GM15510 (cell line): Measurements from ENCODE around the gene MAD2L2.
A peak's percentile ranks its signal among the peaks of the same experiment; 100 is the strongest.

Source experiments
- POLR2A ChIP-seq: IDR thresholded peaks from 3 replicates; pipeline ENCODE4 v1.6.1; 2011; ENCODE audit warnings: borderline replicate concordance; ENCODE audit not compliant: insufficient read length; ENCODE audit errors: extremely low read depth

Gene MAD2L2

DNA sequence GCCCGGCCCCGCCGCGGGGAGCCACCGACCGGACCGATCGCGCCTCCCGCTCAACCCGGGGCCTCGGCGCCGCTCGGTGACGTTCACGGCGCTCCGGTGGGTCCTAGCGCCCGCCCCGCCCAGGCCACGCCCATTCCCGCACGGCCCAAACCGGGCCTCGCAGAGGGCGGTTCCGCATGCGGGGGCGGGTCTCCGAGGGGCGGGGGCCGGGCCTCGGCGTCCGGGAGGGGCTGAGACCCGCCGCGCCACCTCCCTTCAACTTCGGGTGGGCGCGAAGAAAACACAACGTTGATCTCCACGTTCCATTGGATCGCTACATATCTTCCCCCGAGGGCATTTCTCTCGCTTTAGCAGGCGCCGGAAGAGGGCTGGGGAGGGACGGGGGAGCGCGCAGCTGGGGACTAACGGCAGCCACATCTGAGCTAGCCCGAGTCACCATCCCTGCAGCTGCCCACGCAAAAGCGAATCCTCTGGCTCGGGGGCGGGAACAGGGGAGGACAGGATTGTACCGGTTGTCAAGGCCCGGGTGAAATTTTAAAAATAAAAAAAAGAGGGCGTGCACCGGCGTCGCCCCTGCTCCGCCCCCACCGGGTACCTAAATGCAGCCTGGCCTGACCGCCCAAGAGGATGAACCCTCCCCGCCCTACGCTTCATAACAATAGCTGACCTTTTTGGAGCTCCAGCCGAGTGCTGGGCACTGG lies at the start of gene MAD2L2:
TSS of gene MAD2L2 (minus strand) at position 78 of the 701 bp plus-strand sequence. CDS start 547 bp downstream, outside the sequence.
- peak; percentile 84 for TF ChIP-seq POLR2A

GRCh38 chr1:11730429-11730891 lies 49.5 kb upstream of the MAD2L2 start:
- no peak for TF ChIP-seq POLR2A

- no peak for TF ChIP-seq POLR2A
These were observed 48.8 kb upstream of the MAD2L2 start for GRCh38 chr1:11729498-11730428.

DNA sequence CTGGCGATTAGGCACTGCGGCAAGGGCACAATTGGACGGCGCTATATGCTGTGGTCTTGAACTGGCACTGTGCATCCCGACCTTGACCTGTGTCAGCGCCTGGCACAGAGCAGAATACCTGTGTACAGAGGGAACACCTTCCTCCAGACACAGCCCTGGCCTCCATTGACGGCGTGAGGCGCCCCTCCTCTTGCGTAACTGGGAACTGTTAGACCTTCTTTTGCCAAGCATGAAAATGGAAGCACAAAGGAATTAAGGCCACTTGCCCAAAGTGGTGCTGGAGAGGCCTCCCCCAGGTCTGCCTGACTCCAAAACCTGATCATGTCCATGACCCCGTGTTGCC lies 48.2 kb upstream of the MAD2L2 start:
- no peak for TF ChIP-seq POLR2A

DNA sequence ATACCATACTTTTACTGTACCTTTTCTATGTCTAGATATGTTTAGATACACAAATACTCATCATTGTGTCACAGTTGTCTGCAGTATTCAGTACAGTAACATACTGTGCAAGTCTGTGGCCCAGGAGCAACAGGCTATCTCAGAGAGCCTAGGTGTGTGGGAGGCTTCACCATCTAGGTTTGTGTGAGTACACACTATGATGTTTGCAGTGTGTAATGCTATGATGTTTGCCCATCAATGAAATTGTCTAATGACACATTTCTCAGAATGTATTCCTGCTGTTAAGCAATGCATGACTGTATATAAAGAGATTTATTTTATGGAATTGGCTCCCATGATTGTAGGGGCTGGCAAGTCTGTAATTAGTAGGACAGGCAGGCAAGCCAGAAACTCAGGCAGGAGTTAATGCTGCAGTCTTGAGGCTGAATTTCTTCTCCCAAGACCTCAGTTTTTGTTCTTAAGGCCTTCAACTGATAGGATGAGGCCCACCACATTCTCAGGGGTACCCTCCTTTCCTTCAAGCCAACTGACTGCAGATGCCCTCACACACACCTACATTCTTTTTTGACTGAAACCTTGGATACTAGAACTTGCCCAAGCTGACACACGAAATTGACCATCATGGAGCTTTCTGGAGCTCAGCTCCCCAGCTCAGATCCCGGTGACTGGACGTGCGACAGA lies 47.3 kb upstream of the MAD2L2 start:
- TF ChIP-seq POLR2A = no peak

DNA sequence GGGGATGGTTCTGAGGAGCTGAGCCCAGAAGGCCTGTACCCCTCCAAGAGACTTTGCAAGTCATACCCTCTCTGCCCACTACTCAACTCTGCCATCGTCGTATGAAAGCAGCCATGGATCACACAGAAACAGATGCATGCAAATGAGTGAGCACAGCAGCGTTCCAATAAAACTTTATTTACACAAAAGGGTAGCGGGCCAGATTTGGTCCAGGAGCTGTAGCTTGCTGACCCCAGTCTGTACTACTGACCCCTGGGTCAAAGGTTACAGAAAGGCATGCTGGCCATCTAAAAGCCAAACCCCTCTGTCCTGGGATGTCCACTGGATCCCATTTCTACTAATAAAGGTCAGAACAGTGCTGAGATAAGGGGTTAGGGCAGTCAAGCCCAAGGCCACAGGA lies 46.2 kb upstream of the MAD2L2 start:
- no peak for TF ChIP-seq POLR2A

DNA sequence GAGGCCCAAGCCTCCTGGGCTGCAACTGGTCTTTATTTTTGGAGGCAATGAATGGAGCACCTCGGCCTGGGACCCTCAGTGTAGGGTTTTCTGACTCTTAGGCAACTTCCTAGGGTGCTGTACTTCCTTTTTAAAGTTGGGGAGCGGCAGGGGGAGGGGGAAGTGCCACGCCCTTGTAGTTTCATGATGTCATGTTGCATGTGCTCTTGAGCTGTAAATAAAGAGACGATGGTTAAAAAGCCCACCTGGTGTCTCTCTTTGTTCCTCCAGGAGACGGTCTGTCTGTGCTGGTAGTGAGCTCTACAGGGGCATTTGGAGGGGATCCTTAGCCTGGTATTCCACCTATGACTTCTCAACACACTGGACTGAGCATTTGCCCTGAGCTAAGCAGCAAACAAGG lies 44.7 kb upstream of the MAD2L2 start:
- no peak for TF ChIP-seq POLR2A

- TF ChIP-seq POLR2A = no peak
These were observed 41.6 kb upstream of the MAD2L2 start for GRCh38 chr1:11722538-11722937.

GRCh38 chr1:11721311-11721710 lies 40.4 kb upstream of the MAD2L2 start:
- TF ChIP-seq POLR2A = no peak

DNA sequence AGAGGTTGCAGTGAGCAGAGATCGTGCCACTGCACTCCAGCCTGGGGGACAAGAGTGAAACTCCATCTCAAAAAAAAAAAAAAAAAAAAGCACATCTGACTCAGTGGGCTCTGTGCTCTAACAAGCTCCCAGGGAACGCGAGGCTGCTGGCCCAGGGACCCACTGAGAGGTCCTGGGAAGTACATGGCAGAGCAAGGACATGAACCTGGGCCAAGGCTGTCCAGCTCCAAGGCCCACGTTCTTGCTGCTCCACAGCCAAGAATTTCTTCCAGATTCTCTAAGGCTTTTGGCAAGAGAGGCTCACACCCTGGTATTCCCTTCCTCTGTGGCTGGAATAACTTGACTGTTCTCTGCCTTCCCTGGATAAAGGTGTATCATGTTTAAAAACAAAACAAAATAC lies 39.6 kb upstream of the MAD2L2 start:
- no peak for TF ChIP-seq POLR2A

DNA sequence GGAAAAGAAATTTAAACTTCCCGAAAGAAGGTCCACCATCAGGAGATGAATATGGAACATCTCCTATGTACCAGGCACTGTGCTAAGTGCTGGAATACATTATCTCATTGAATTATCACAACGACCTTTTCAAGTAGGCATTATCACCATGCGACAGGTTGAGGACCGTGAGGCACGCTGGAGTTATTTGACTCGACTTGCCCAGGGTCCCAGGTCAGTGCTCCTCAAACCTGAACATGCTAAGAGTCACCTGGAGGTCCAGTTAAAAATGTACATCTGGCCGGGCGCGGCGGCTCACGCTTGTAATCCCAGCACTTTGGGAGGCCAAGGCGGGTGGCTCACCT lies 39.1 kb upstream of the MAD2L2 start:
- TF ChIP-seq POLR2A = no peak

DNA sequence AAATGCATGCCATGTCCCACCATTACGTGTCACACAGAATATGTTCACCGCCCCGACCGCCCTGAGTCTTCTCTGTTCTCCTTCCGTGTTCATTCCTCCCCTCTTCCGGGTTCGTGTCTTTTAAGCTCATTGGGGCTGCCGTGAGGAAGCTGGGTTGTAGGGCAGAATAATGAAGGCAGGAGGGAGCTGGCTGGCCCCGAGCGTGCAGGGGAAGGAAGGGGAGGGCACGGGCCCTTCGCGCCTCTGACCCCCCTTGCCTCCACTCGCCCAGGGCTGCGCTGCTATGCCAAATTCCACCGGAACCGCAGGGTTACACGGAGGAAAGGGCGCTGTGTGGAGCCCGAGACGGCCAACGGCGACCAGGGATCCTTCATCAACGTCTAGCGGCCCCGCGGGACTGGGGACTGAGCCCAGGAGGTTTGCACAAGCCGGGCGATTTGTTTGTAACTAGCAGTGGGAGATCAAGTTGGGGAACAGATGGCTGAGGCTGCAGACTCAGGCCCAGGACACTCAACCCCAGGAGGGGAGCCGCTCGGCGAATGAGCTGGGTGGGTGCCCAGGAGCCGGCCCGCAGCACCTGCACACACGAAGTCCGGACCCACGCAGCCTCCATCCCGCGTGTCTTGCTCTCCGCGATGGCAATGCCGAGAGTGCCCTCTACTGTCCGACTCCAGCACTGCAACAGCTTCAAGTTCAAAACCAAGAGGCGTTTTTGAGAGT lies 38.5 kb upstream of the MAD2L2 start:
- no peak for TF ChIP-seq POLR2A

- TF ChIP-seq POLR2A = no peak
These were observed 34.1 kb upstream of the MAD2L2 start for GRCh38 chr1:11714831-11715575.

DNA sequence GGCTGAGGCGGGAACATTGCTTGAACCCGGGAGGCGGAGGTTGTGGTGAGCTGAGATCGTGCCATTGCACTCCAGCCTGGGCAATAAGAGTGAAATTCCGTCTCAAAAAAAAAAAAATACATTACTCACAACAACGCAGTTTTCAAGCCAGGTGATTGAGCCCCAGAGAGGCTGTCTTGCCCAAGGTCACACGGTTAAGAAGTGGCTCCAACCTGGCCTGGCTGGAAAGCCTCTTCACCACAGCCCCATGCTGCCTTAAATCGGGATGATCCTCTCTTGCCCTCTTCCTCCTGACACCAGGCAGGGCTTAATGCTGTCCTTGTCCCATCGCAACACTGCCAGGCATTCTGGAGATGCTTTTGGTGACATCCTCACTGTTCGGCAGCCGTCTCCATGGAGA lies 32.1 kb upstream of the MAD2L2 start:
- no peak for TF ChIP-seq POLR2A
